Pancreas (tissue), 10 donors: Measurements from ENCODE around the gene ZNF662. TPM values are rescaled to one million over a fixed set of nuclear protein-coding genes. Genes with fewer than 3 reads are reported as not detected.

Experiments used
- ATAC-seq, 4 donors: fragments of 200-7000 bp; cut with Tn5 transposase; one replicate each; pipeline versions ENCODE4 v1.8.0 to v1.9.1; 2020; ENCODE audit warnings: mild to moderate bottlenecking in 4 of 4, moderate library complexity in 4 of 4
- DNase-seq, 6 donors: peaks; one replicate each; pipeline ENCODE4 v3.0.0-alpha.2; 2020
- FAIRE-seq: peaks from 2 replicates; lab custom pipeline; 2012; peaks lifted over from hg19 to GRCh38; lab: Jason Lieb, UNC
- H3K27ac ChIP-seq, 4 donors: fragments of 200-600 bp; sonication (generic); 1 replicate in 3 of 4; 2 replicates in 1 of 4; pipeline versions ENCODE4 v1.5.0 to v1.8.0; 2020
- H3K27me3 ChIP-seq, 4 donors: fragments of 200-600 bp; one replicate each; pipeline ENCODE4 v1.8.0; 2021
- H3K36me3 ChIP-seq, 3 donors: fragments of 200-600 bp; sonication (generic) in 1 of 3; one replicate each; pipeline versions ENCODE4 v1.5.0 to v1.8.0; 2020 to 2021
- H3K4me1 ChIP-seq, 3 donors: fragments of 200-600 bp; one replicate each; pipeline ENCODE4 v1.8.0; 2021
- H3K4me3 ChIP-seq, 4 donors: fragments of 200-600 bp; sonication (generic) in 2 of 4; one replicate each; pipeline versions ENCODE4 v1.5.0 to v1.8.0; 2020 to 2021
- H3K9me3 ChIP-seq, 4 donors: fragments of 200-600 bp; one replicate each; pipeline ENCODE4 v1.8.0; 2021
- CTCF ChIP-seq, 4 donors: fragments of 200-600 bp; sonication (generic) in 3 of 4; IDR thresholded peaks; one replicate each; pipeline versions ENCODE4 v1.5.0 to v1.8.0; 2021; ENCODE audit warnings: antibody characterized with exemption in 4 of 4
- WGBS, 2 donors: extraction: QIAGEN DNeasy Blood & Tissue Kit; methylation state at CpG; one replicate each; pipeline ENCODE4 v1.1.7; 2013; 5-methylcytosine and 5-hydroxymethylcytosine counted together
- intact Hi-C, 3 donors: fragments of 100-400 bp; cut with DNase I; formaldehyde crosslinking; loops; one replicate each; pipeline versions ENCODE4 v1.11.1 to v1.14.2; 2022
- polyA plus RNA-seq, 2 donors: library from polyadenylated mRNA; stranded (reverse); fragments of 200-250 nt; gene quantifications; one replicate each; pipeline ENCODE4 v1.2.3, GENCODE V29; 2013
- total RNA-seq, 6 donors: library from RNA; stranded (reverse); fragmentation: NEBNext Ultra II Directional in 4 of 6; extraction: Animal tissue kit (Norgen Biotek cat#: 25700) in 4 of 6; gene quantifications; one replicate each; pipeline versions ENCODE4 v1.2.1 to v1.2.4, GENCODE V29; 2021 to 2023
- donor health status: healthy with polysubstance abuse.
- donor health status: DM: no; HTN: no; CAD: no; lungs with moderate emphysema.
- donor health status: DM: no; HTN: no; CAD: no.
- donor health status: control.
- donor health status: control.
- donor health status: Bipolar disorder and iron deficiency.
- donor health status: DM: yes; HTN: yes; CAD: no.
- donor health status: DM: no; HTN: no; CAD: no.
- donor health status: DM: no; HTN: no; CAD: no.
- donor health status: DM: yes; HTN: yes; CAD: no.

Gene ZNF662
- total and polyA plus RNA-seq, 8 donors: 5.4 to 10.3 (median 8.4) TPM

DNA sequence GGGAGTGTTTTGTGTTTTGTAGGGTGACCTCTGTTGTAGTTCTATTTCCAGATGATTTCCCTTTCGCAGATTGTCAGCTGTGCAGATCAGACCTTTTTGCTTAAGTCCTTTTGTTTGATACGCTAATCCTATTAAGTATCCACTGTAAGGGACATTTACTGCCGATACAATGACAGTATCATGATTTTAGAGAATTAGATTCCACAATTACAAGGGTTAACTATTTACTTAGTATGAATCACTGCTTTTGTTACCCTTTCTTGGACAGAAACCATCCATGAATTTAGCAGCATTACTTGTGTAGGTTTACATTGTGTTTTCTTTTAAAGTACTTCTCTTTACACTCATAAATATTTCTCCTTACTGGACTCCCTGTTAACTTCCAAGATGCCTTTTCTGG, 31.4 kb downstream of the ZNF662 start:
- 86 to 87% methylated on average over 3 of the region's 3 CpGs for WGBS, 2 donors
- Histone ChIP-seq H3K9me3 (no peaks in the 10 kb centered on the region), H3K4me3 (no peak overlapping the region), H3K36me3 (no peaks in the 10 kb centered on the region), H3K27me3 (no peaks in the 10 kb centered on the region), H3K4me1 (no peaks in the 10 kb centered on the region), H3K27ac (no peak overlapping the region)
- DNase-seq (no peak), ATAC-seq (no peak), FAIRE-seq (no peak)
- no peak for TF ChIP-seq CTCF (IDR thresholded peaks at IDR 0.05)
- intact Hi-C loops: no loop called here

DNA sequence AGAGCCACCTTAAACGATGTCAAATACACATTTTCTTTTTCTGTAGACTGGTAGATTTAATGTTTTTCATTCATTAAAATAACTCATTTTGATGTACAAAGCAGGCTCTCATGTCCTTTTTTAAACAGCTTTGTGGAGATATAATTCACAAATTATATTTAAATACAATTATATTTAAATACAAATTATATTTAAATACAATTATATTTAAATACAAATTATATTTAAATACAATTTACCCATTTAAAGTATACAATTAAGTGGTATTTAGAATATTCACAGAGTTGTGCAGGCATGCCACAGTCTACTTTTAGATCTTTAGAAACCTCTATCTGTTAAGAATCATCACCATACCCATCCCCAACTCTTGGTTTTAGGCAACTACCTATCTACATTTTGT, 36.8 kb downstream of the ZNF662 start:
- intact Hi-C loops: no loop called here
- no peaks in the 10 kb centered on the region for H3K9me3 ChIP-seq
- H3K4me3 ChIP-seq: no peak overlapping the region
- 61 to 62% methylated on average over 1 of the region's 1 CpG for WGBS, 2 donors
- TF ChIP-seq CTCF (IDR thresholded peaks at IDR 0.05): no peak
- H3K27ac ChIP-seq: no peak overlapping the region
- DNase-seq (no peak), ATAC-seq (no peak), FAIRE-seq (peak; percentile 49)
- H3K27me3 ChIP-seq: no peaks in the 10 kb centered on the region
- H3K4me1 ChIP-seq: no peaks in the 10 kb centered on the region
- H3K36me3 ChIP-seq: no peaks in the 10 kb centered on the region

DNA sequence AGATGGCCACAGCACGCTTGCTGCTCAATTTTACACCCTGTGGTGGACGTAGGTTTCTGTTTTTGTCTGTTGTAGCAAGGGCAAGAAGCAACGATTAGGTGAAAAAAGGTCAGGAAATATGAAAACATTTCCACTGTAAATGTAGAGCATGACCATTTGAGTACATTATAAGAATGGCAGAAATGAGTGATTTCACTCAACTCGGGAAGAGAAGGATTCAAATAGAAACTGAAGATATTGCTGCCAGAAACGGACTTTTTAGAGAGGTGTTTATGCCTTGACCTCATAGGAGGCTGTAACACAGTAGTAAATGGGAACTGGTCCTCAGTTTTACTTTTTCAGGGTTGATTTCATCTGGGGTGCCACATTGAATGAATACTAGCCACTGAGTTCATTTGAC, 40.1 kb downstream of the ZNF662 start:
- Histone ChIP-seq H3K9me3 (no peaks in the 10 kb centered on the region), H3K4me3 (no peak overlapping the region), H3K27me3 (no peaks in the 10 kb centered on the region), H3K36me3 (no peaks in the 10 kb centered on the region), H3K4me1 (no peaks in the 10 kb centered on the region), H3K27ac (no peak overlapping the region)
- intact Hi-C loops: no loop called here
- no peak for ATAC-seq
- WGBS, 2 donors: 80 to 83% methylated on average over 5 of the region's 5 CpGs
- no peak for DNase-seq
- no peak for TF ChIP-seq CTCF (IDR thresholded peaks at IDR 0.05)
- FAIRE-seq: no peak

DNA sequence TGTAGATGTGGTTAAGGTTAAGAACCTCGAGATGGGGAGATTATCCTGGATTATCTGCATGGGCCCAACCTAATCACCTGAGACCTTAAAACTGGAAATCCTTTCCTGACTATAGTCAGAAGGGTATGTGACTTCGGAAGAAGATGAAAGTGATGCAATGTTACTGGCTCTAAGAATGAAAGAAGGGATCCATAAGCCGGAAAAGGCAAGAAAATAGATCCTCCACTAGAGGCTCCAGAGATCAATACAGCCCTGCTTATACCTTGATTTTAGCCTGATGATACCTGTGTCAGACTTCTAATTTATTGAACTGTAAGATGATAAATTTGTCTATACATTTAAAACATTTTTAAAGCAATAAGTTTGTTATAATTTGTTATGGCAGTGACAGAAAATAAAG, 51.6 kb downstream of the ZNF662 start:
- intact Hi-C loops: no loop called here
- DNase-seq: no peak

More for the DNA sequence above, 51.6 kb downstream of the ZNF662 start:
- WGBS, 2 donors: 73 to 76% methylated on average over 3 of the region's 3 CpGs
- FAIRE-seq: no peak
- no peak overlapping the region for H3K4me3 ChIP-seq
- H3K27me3 ChIP-seq: no peaks in the 10 kb centered on the region
- H3K36me3 ChIP-seq: no peaks in the 10 kb centered on the region
- no peaks in the 10 kb centered on the region for H3K9me3 ChIP-seq
- no peaks in the 10 kb centered on the region for H3K4me1 ChIP-seq
- no peak for ATAC-seq
- TF ChIP-seq CTCF (IDR thresholded peaks at IDR 0.05): no peak
- H3K27ac ChIP-seq: no peak overlapping the region
